GM19455 (cell line): ENCODE data around the gene BCL11B.

Experiments
- ATAC-seq: cut with Tn5 transposase; IDR thresholded peaks from one replicate; pipeline ENCODE4 v1.9.1; 2021; ENCODE audit not compliant: unreplicated experiment

Gene BCL11B

GRCh38 chr14:99287269-99287942 is 15.4 kb upstream of the BCL11B start:
- ATAC-seq: peak; percentile 71

DNA sequence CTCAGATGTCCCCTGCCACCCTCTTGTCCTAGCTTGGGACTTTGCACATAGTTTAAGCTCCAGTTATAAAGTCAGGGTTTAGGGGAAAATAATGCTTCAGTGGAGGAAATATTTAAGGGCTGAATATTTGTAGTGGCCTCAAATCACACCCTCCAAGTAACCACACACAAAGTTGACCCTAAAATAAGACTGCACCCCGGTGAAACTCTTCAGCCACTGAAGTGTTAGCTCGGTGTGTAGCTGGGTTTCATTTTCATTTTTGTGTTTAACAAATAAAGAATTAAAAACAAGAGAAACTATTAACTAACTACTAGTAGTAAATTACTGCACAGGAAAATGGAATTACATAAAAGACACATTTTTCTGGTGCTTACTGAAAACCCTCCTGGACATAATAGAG is 14.8 kb upstream of the BCL11B start:
- ATAC-seq: peak; percentile 50

DNA sequence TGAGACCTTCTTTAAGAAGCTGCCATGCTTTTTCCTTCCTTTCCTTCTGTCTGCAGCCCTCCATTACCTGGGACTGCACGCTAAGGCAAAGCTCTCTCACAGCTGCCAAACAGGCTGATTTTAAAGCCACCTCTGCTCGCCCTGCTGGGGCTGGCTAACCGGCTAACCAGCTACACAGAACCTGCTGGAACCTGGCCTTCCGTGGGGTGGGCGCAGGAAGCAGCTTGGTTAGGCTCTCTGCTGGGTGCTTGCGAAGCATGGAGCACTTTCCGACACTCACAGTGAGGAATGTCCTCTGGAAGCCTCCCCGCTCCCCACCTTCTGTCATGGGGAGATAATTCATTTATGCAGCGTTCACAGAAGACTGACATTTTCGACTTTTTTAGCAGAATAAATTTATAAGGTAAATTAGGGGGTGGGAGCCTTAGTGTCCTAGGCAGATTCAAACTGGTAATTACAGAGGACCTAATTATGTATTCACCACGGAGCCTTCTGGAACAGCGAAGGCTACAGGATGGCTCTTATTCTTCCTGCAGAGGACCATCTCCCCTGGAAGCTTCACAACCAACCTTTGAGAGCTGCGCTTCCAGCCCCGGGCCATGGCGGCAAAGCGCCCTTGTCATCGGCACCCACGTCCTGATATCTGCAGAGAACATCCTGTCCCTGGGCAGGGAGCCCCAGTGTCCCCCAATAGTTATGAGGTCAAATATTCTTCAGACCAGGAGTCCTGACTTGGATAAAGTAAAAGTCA is 12.4 kb upstream of the BCL11B start:
- no peak for ATAC-seq

DNA sequence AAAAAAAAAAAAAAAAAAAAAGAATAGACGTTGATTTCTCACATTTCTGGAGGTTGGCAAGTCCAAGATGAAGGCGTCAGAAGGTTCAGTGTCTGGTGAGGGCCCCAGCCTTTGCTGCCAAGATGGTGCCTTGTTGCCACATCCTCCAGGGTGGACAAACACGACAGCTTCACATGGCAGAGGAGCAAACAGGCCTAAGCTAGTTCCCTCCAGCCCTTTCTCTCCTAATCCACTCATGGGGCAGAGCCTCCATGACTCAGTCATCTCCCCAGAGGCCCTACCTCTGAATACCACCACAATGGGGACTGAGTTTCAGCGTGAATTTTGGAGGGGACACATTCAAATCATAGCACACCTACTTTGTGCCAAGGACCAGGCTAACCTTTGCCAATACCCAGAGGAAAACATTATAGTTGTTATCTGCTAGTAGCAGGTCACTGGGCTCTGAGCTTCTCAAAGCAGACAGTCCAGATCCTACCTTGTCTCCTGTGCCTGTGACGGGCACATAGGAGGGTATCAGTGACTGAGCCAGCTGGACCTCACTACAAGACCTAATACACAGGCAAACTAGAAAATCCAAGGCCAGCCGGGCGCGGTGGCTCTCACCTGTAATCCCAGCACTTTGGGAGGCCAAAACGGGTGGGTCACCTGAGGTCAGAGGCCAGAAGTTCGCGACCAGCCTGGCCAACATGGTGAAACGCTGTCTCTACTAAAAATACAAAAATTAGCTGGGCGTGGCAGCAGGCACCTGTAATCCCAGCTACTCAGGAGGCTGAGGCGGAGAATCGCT is 10.5 kb upstream of the BCL11B start:
- ATAC-seq: no peak

DNA sequence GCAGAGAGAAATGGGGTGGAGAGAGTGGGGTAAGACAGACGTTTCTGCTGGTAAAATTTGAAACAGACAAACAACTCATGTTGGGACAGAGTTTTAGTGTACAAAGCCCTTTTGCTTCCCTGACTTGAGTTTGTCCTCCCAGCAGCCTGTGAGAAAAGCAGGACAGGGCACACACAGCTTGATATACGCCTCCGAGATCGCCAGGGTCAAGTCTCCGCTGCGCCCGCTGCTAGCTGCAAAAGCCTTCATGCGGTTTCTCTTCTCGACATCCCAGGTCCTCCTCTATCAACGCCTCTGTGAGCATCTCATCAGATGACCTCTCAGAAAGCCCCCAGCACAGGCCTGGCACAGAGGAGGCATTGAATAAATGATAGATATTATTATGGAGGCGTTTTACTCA is 9.4 kb upstream of the BCL11B start:
- ATAC-seq: no peak

DNA sequence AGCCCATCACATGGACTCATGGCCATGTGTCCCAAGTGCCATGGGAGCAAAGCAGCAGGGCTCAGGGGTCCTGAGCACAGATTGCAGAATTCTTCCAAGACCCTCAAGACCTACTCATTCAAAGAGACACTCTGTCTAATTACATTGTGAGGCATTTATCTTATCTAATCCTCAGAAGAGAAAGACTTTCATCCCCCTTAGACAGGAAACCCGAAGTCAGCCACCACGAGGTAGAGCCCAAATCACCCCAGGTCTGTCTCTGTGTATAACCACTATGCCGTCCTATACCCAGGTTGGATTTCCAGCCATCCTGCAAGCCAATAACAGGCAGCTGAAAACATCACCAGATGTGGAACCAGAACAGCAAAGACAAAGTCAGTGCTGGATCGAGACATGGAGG is 8.9 kb upstream of the BCL11B start:
- no peak for ATAC-seq

DNA sequence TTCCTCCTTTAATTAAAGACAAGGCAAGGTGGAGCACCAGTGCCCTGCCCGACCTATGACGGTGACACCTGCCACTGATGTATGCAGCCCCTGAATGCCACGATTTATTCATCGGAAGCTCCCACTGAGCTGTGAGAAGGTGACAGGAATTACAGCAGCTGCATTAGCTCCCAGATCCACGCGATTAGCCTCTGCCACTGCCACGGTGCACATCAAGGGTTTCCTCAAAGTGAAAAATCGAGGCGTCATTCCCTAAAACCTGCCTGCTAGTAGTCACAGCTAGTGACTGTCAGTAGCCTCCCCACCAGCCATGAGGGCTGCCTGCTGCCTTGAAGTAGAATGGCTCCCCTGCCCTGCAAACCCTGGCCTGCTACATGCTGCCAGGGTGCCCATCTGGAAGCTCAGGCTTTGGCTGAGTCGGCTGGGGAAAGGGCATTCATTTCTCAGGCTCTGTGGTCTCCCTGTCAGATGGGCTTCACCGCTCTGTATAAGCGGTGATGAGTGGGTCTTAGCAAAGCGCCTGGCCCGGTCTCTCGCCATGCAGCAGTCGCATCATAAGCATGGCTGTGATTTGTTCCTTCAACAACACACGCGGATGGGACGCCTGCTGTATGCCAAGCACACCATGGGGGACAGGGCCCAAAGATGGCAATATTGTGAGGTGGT is 8.2 kb upstream of the BCL11B start:
- ATAC-seq: no peak

GRCh38 chr14:99278836-99279235 is 6.8 kb upstream of the BCL11B start:
- ATAC-seq: no peak

- ATAC-seq: no peak
Measured at GRCh38 chr14:99277530-99277929, 5.5 kb upstream of the BCL11B start.

DNA sequence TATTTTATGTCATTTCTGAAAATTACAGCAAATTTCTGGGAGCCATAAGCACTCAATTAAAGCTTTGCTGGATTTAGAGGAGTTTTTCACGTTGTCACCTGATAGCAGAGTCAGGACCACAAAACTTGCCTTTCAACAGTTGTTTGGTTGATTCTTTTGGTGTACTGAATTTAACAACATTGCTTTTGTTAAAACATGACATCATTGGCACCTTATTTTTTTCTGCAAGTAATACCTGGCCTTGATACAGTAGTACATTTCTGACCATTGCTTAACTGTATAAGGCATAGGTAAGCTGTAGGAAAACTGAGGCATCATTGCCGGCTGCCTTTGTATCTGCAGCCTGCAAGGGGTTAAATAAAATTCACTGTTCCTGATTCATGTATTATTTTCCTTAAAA is 4.5 kb upstream of the BCL11B start:
- ATAC-seq: no peak

- no peak for ATAC-seq
Measured at GRCh38 chr14:99275222-99275584, 3.2 kb upstream of the BCL11B start.

- no peak for ATAC-seq
Measured at GRCh38 chr14:99274346-99275221, 2.6 kb upstream of the BCL11B start.

GRCh38 chr14:99273766-99274345 is 1.9 kb upstream of the BCL11B start:
- ATAC-seq: no peak

DNA sequence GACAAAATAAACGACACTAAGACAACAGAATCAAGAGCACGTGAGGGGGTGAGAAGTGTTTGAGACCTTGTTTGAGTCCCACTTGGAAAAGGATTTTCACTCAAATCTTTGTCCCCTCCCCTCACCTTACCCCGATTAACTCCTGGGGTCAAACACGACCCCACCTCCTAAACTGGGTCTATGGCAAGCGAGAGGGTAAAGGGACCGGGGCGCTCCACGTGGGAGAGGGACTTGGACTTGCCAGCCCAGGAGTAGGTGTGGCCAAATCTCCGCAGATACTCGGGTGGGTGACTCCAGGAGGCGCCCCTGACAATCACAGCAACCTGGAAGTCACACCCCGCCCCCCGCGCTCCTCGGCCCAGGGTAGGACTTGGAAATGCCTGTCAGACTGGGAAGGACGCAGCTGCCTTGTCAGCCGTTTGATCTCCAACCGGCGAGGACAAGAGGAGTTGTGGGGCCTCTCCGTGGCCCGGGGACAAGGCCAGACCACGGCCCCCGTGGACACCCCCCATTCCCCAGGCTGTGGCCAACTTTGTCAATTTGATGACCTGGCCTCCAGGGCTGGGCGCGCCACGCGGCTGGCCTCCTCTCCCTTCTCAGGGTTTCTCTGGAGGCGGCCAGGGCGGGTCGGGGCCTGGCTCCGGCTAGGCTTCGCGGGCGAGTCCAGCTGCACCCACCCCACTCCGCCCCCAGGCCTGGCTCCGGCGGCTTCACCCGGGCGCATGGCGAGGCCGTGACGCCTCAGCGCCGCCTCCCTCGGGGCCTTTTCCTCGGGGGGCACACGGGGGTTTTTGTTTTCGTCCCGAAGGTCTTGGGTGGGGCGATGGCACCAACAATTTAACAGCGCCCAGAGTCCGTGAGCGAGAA is 1.1 kb upstream of the BCL11B start:
- no peak for ATAC-seq

- ATAC-seq: no peak
Measured at GRCh38 chr14:99272632-99272898, 568 bp upstream of the BCL11B start.

- ATAC-seq: no peak
Measured at GRCh38 chr14:99271221-99271941, 616 bp downstream of the BCL11B start.

DNA sequence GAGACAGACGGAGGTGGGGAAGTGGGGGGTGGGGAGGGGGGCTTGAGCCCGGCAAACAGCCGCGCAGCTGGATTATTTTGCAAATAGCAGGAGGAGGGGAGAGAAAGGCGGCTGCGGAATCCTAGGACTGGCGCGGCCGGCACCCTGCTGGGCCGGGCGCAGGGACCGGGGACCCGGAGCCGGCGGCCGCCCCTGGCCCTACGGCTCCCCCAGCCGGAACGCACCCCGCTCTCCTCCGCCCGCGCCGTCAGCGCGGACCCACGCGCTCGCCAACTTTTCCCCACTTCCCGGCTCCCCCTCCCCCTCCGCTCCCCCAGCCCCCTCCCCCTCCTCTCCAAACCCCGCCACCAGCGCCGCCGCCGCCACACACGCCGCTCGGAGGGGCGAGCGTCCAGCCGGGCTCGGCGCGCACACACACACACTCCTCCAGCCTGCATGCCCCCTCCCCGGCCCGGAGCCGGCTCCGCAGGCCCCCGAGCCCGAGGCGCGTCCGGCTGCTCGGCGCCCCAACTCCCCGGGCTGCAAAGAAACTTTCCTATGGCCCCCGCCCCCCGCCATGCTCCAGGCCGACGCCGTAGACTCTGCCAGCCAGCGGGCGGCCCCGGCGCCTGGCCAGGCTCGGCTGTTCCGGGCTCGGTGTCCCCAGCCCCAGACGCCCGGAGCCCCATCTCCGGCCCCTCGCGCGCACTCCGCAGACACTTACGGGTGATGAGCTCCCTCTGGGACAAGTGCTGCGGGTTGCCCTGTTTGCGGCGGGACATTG is 1.4 kb downstream of the BCL11B start:
- ATAC-seq: no peak
